ENCODE measurements around the gene EIF4G3. TPM values are rescaled to one million over a fixed set of nuclear protein-coding genes. Genes with fewer than 3 reads are reported as not detected.

EIF4G3 gene
- total and polyA plus RNA-seq, 2 of the 8 experiments (the other 6 are each of a cell fraction or from before 2014, with no cell fraction given), result 47.5 to 66.6 TPM

GRCh38 chr1:21176586-21177555 is at the start of gene EIF4G3 (continued):
- TF ChIP-seq ATF2 (IDR thresholded peaks at IDR 0.05; ENCODE audit: low read length) (no peak), SRF (IDR thresholded peaks at IDR 0.05; ENCODE audit: low read depth, low read length) (no peak), KDM1A (IDR thresholded peaks at IDR 0.05; ENCODE audit: borderline replicate concordance, low read length) (peak; percentile 97), CHD2 (IDR thresholded peaks at IDR 0.05; ENCODE audit: low read length) (no peak), CHD7 (IDR thresholded peaks at IDR 0.05; ENCODE audit: insufficient replicate concordance, low read length) (no peak), CREB1 (IDR thresholded peaks at IDR 0.05) (peak; percentile 32; the same call in 1 of the 2 replicates), BRCA1 (IDR thresholded peaks at IDR 0.05; ENCODE audit: low read depth, low read length) (no peak), TCF12 (IDR thresholded peaks at IDR 0.05; ENCODE audit: low read depth, low read length) (no peak)
